HEK293 (cell line): ENCODE data around the gene ZNF419.

Experiments
- ATF2 ChIP-seq: fragments of 450-650 bp; formaldehyde crosslinking; IDR thresholded peaks from 2 replicates; pipeline ENCODE4 v1.5.1; 2016; ENCODE audit warnings: missing biosample characterization, missing genetic modification characterization, low read depth
- EGR2 ChIP-seq: fragments of 450-650 bp; formaldehyde crosslinking; IDR thresholded peaks from 2 replicates; pipeline ENCODE4 v1.5.1; 2016; ENCODE audit warnings: low read depth, missing biosample characterization, missing genetic modification characterization
- MZF1 ChIP-seq: fragments of 450-650 bp; formaldehyde crosslinking; IDR thresholded peaks from 2 replicates; pipeline ENCODE4 v1.5.1; 2017; ENCODE audit warnings: missing biosample characterization, missing genetic modification characterization, borderline replicate concordance
- REST ChIP-seq: fragments of 450-650 bp; formaldehyde crosslinking; IDR thresholded peaks from 2 replicates; pipeline ENCODE4 v1.5.1; 2016; ENCODE audit warnings: missing biosample characterization, missing genetic modification characterization
- SALL2 ChIP-seq: fragments of 450-650 bp; formaldehyde crosslinking; IDR thresholded peaks from 2 replicates; pipeline ENCODE4 v1.5.0; 2017; ENCODE audit warnings: missing biosample characterization, mild to moderate bottlenecking, missing genetic modification characterization, borderline replicate concordance
- ZNF350 ChIP-seq: fragments of 450-650 bp; formaldehyde crosslinking; IDR thresholded peaks from 2 replicates; pipeline ENCODE4 v1.5.0; 2017; ENCODE audit warnings: missing biosample characterization, mild to moderate bottlenecking, missing genetic modification characterization
- ZNF701 ChIP-seq: fragments of 450-650 bp; formaldehyde crosslinking; IDR thresholded peaks from 2 replicates; pipeline ENCODE4 v1.5.1; 2016; ENCODE audit warnings: missing biosample characterization, missing genetic modification characterization
- ZNF792 ChIP-seq: fragments of 450-650 bp; formaldehyde crosslinking; IDR thresholded peaks from 2 replicates; pipeline ENCODE4 v1.5.1; 2016; ENCODE audit warnings: missing biosample characterization, missing genetic modification characterization
- TF ChIP-seq, protein P1 (sequence below): fragments of 450-650 bp; formaldehyde crosslinking; IDR thresholded peaks from 2 replicates; pipeline ENCODE4 v1.5.1; 2016; ENCODE audit warnings: missing biosample characterization, missing genetic modification characterization

DNA sequence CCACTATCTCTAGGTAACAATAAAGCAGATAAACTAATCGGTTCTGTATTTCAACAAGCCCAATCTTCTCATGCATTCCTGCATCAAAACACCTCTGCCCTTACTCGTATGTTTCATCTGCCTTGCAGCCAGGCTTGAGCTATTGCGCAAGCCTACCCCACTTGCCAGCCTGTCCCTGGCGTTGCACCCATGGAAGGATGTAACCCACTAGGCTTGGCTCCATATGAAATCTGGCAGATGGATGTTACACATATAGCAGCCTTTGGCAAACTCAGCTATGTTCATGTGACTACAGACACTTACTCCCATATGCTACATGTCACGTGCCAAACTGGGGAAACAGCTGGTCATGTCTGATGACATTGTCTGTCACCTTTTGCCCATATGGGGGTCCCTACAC is 27.7 kb downstream of the ZNF419 start:
- TF ChIP-seq, protein P1, sequence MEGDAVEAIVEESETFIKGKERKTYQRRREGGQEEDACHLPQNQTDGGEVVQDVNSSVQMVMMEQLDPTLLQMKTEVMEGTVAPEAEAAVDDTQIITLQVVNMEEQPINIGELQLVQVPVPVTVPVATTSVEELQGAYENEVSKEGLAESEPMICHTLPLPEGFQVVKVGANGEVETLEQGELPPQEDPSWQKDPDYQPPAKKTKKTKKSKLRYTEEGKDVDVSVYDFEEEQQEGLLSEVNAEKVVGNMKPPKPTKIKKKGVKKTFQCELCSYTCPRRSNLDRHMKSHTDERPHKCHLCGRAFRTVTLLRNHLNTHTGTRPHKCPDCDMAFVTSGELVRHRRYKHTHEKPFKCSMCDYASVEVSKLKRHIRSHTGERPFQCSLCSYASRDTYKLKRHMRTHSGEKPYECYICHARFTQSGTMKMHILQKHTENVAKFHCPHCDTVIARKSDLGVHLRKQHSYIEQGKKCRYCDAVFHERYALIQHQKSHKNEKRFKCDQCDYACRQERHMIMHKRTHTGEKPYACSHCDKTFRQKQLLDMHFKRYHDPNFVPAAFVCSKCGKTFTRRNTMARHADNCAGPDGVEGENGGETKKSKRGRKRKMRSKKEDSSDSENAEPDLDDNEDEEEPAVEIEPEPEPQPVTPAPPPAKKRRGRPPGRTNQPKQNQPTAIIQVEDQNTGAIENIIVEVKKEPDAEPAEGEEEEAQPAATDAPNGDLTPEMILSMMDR = no peak
- no peak for TF ChIP-seq ZNF350
- TF ChIP-seq ATF2 = no peak
- no peak for TF ChIP-seq SALL2
- TF ChIP-seq ZNF792 (tag by site-specific recombination) = no peak
- no peak for TF ChIP-seq ZNF701 (tag by site-specific recombination)
- no peak for TF ChIP-seq REST (tag by site-specific recombination)
- TF ChIP-seq EGR2 (tag by site-specific recombination) = no peak
- no peak for TF ChIP-seq MZF1 (tag by site-specific recombination)
